ENCODE measurements around the gene MYRF. TPM values are rescaled to one million over a fixed set of nuclear protein-coding genes. Genes with fewer than 3 reads are reported as not detected.

The MYRF gene
- total RNA-seq, 1 donor: 0.36 TPM

DNA sequence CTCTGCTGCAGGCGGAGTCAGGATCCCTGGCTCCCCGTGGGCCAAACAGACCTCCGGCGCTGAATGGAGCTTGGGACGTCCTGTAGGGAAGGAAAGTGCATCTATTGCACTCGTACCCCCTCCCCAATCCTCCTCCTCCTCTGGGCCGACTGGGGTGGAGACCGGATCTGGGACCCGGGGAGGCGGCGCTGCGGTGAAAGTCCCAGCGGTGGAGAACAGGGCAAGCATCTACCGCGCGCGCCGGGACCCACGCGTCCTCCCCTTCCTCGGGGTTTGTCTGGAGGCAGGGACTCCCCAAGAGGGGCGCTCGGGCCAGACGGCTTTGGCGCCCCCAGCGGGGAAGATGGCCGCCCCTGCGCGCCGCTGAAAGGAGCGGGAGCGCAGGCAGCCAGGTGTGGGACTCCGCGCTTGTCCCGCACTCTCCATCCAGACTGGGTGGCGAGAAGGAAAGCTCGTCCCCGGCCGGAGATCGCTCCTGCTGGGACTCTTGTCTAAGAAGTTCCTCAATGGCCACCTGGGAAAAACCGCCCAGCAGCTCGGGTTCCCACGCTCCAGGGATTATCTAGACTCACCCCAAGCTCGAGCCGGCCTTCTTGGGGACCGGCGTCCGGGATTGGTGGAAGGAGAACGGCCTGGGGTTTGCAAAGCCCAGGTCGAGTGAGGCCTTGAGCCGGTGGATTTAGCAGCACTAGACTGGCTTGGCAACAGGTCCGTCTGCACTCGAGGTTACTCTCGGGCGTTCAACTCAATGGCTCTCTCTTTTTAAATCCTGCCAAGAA lies 76.4 kb downstream of the MYRF start:
- peak overlapping the region; percentile 81 for H3K4me3 ChIP-seq (ENCODE audit: insufficient read depth, low read length)
- H3K27me3 ChIP-seq (ENCODE audit: insufficient read depth, low read length): no peaks in the 10 kb centered on the region
- H3K9me3 ChIP-seq (ENCODE audit: low read depth, low read length): no peaks in the 10 kb centered on the region
- peak overlapping the region; percentile 89 for H3K4me2 ChIP-seq (ENCODE audit: insufficient read depth, low read length)
- H3K27ac ChIP-seq (ENCODE audit: low read depth, low read length): no peak overlapping the region
- peak overlapping the region; percentile 76 for H2AFZ ChIP-seq (ENCODE audit: low read length)
- no peaks in the 10 kb centered on the region for H3K36me3 ChIP-seq (ENCODE audit: insufficient read depth, low read length)
- H4K20me1 ChIP-seq (ENCODE audit: insufficient read depth, low read length): peaks cover 16% of the 10 kb centered on the region
- peak; percentile 85 for DNase-seq (ENCODE audit: insufficient read length, low spot score, missing footprints)
- H3K79me2 ChIP-seq (ENCODE audit: insufficient read depth, low read length): peaks cover 37% of the 10 kb centered on the region
- peaks cover 19% of the 10 kb centered on the region for H3K4me1 ChIP-seq (ENCODE audit: insufficient read depth, low read length)
- TF ChIP-seq, protein P1, sequence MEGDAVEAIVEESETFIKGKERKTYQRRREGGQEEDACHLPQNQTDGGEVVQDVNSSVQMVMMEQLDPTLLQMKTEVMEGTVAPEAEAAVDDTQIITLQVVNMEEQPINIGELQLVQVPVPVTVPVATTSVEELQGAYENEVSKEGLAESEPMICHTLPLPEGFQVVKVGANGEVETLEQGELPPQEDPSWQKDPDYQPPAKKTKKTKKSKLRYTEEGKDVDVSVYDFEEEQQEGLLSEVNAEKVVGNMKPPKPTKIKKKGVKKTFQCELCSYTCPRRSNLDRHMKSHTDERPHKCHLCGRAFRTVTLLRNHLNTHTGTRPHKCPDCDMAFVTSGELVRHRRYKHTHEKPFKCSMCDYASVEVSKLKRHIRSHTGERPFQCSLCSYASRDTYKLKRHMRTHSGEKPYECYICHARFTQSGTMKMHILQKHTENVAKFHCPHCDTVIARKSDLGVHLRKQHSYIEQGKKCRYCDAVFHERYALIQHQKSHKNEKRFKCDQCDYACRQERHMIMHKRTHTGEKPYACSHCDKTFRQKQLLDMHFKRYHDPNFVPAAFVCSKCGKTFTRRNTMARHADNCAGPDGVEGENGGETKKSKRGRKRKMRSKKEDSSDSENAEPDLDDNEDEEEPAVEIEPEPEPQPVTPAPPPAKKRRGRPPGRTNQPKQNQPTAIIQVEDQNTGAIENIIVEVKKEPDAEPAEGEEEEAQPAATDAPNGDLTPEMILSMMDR (IDR thresholded peaks at IDR 0.05; ENCODE audit: extremely low read depth, low read depth, low read length): peak; percentile 33

DNA sequence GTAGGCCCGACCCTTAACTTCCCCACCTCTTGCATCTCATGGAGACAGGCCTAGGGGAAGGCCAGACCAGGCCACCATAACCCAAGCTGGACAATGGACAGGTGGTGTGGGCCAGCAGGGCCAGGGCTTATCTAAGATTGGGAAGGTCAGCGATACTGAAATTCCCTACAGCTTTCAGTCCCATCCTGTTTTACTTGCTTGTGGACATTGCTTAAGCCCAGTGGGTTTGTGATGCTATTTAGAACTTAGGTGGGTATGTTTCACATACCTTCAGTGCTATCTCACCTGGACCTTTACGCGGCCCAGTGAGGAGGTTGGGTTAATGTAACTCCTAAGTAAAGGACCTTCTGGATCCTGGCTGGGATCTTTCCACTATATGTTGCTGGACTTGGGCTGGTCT lies 77.4 kb downstream of the MYRF start:
- TF ChIP-seq, protein P1 (IDR thresholded peaks at IDR 0.05; ENCODE audit: extremely low read depth, low read depth, low read length): no peak
- no peak for DNase-seq (ENCODE audit: insufficient read length, low spot score, missing footprints)
- peaks cover 37% of the 10 kb centered on the region for H3K79me2 ChIP-seq (ENCODE audit: insufficient read depth, low read length)
- no peaks in the 10 kb centered on the region for H3K27me3 ChIP-seq (ENCODE audit: insufficient read depth, low read length)
- no peak overlapping the region for H2AFZ ChIP-seq (ENCODE audit: low read length)
- no peaks in the 10 kb centered on the region for H3K36me3 ChIP-seq (ENCODE audit: insufficient read depth, low read length)
- no peaks in the 10 kb centered on the region for H3K9me3 ChIP-seq (ENCODE audit: low read depth, low read length)
- peaks cover 19% of the 10 kb centered on the region for H3K4me1 ChIP-seq (ENCODE audit: insufficient read depth, low read length)
- H4K20me1 ChIP-seq (ENCODE audit: insufficient read depth, low read length): peaks cover 20% of the 10 kb centered on the region
- peak overlapping the region; percentile 89 for H3K4me2 ChIP-seq (ENCODE audit: insufficient read depth, low read length)
- no peak overlapping the region for H3K4me3 ChIP-seq (ENCODE audit: insufficient read depth, low read length)
- H3K27ac ChIP-seq (ENCODE audit: low read depth, low read length): no peak overlapping the region

DNA sequence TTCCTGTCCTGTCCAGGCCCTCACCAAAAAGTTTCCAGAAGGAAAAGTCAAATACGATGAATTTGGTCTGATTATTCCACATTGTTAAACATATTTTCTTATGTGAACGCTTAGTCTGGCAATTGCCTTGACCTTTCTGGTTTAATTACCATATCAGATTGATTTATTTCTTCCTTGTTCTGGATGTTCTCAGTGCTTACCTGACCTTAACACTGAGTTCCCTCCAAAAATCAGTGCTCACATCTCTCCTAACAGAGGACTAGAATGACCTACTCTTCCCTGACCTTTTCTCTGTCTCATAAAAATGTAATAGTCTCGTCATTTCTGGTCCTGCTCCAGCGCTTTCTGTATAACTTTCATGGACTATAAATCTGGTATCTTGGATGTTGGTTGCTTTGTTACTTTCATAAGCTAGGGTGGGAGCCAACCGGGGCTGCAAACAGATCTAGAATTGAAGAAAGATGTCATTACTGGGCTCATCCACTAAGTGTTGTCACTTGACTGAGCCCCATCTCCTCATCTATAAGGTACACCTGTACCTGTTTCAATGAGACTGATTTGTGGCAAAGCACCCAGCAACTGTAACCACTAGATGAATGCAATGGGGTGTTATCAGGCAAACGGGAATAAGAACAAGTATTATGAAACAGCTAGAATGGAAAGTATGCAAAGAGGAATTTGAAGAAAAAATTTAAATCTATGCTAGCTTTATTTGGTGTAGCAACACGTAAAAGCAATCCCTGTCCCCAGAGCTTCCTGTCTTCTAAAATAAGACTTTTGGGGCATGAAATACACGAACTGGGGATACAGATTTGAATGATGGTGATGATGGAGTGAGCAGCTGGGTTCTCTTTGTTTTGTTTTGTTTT lies 78.0 kb downstream of the MYRF start:
- H3K27ac ChIP-seq (ENCODE audit: low read depth, low read length): no peak overlapping the region
- H3K36me3 ChIP-seq (ENCODE audit: insufficient read depth, low read length): no peaks in the 10 kb centered on the region
- H4K20me1 ChIP-seq (ENCODE audit: insufficient read depth, low read length): peaks cover 20% of the 10 kb centered on the region
- H3K27me3 ChIP-seq (ENCODE audit: insufficient read depth, low read length): no peaks in the 10 kb centered on the region
- TF ChIP-seq, protein P1 (IDR thresholded peaks at IDR 0.05; ENCODE audit: extremely low read depth, low read depth, low read length): no peak
- H3K4me1 ChIP-seq (ENCODE audit: insufficient read depth, low read length): peaks cover 22% of the 10 kb centered on the region
- peaks cover 37% of the 10 kb centered on the region for H3K79me2 ChIP-seq (ENCODE audit: insufficient read depth, low read length)
- H3K4me3 ChIP-seq (ENCODE audit: insufficient read depth, low read length): no peak overlapping the region
- H3K4me2 ChIP-seq (ENCODE audit: insufficient read depth, low read length): peak overlapping the region; percentile 89
- H3K9me3 ChIP-seq (ENCODE audit: low read depth, low read length): no peaks in the 10 kb centered on the region
- no peak for DNase-seq (ENCODE audit: insufficient read length, low spot score, missing footprints)
- no peak overlapping the region for H2AFZ ChIP-seq (ENCODE audit: low read length)

DNA sequence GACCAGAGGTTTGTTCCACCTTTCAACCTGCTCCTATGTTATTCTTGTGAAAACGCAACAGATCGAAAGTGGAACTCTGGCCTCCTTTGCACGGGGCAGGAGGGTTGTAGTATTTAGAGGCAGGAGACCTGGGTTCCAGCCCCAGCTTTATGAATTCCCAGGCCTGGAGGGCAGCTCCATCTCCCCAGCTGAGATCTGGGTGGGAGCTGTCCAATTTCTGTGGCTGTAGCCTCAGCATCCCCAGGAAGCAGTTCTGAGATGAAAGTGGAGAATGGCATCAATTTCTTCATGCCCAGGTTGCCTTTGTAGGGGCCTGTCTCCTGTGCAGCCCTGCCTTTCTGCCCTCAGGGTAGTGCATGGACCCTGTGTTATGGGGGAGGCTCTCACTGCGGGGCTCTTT lies 79.8 kb downstream of the MYRF start:
- H3K4me1 ChIP-seq (ENCODE audit: insufficient read depth, low read length): peaks cover 20% of the 10 kb centered on the region
- H3K4me2 ChIP-seq (ENCODE audit: insufficient read depth, low read length): no peak overlapping the region
- peaks cover 39% of the 10 kb centered on the region for H3K79me2 ChIP-seq (ENCODE audit: insufficient read depth, low read length)
- no peaks in the 10 kb centered on the region for H3K9me3 ChIP-seq (ENCODE audit: low read depth, low read length)
- no peak overlapping the region for H3K27ac ChIP-seq (ENCODE audit: low read depth, low read length)
- H3K4me3 ChIP-seq (ENCODE audit: insufficient read depth, low read length): no peak overlapping the region
- TF ChIP-seq, protein P1 (IDR thresholded peaks at IDR 0.05; ENCODE audit: extremely low read depth, low read depth, low read length): no peak
- H3K36me3 ChIP-seq (ENCODE audit: insufficient read depth, low read length): no peaks in the 10 kb centered on the region
- H3K27me3 ChIP-seq (ENCODE audit: insufficient read depth, low read length): no peaks in the 10 kb centered on the region
- DNase-seq (ENCODE audit: insufficient read length, low spot score, missing footprints): no peak
- H2AFZ ChIP-seq (ENCODE audit: low read length): no peak overlapping the region
- H4K20me1 ChIP-seq (ENCODE audit: insufficient read depth, low read length): peaks cover 20% of the 10 kb centered on the region

Data from osteoblast (primary cell).